OCI-LY1 (cell line): Measurements from ENCODE around the gene ZCCHC7.

ENCODE experiments used
- H2AFZ ChIP-seq: fragments of 200-600 bp; sonication (generic), shearing (Covaris generic); 2 replicates; pipeline ENCODE4 v1.6.0; 2014; ENCODE audit warnings: antibody characterized with exemption, mild to moderate bottlenecking, low read length
- H3F3A ChIP-seq: fragments of 200-600 bp; sonication (generic), shearing (Covaris generic); 2 replicates; pipeline ENCODE4 v1.6.0; 2014; ENCODE audit warnings: mild to moderate bottlenecking, antibody characterized with exemption, low read length, moderate library complexity; ENCODE audit not compliant: insufficient read depth
- H3K27ac ChIP-seq: fragments of 200-600 bp; sonication (generic); 2 replicates; pipeline ENCODE4 v1.5.1; 2014; ENCODE audit warnings: low read length, mixed run types, mild to moderate bottlenecking, low read depth; ENCODE audit not compliant: poor library complexity, severe bottlenecking
- H3K27me3 ChIP-seq: fragments of 200-600 bp; sonication (generic); 2 replicates; pipeline ENCODE4 v1.6.0; 2014; ENCODE audit warnings: antibody characterized with exemption, mild to moderate bottlenecking, low read length, moderate library complexity; ENCODE audit not compliant: insufficient read depth
- H3K36me3 ChIP-seq: fragments of 200-600 bp; sonication (generic); 2 replicates; pipeline ENCODE4 v1.6.1; 2014; ENCODE audit warnings: mild to moderate bottlenecking, antibody characterized with exemption, low read length, moderate library complexity, mixed read lengths; ENCODE audit not compliant: insufficient read depth
- H3K4me1 ChIP-seq: fragments of 200-600 bp; sonication (generic); 2 replicates; pipeline ENCODE4 v1.5.1; 2014; ENCODE audit warnings: mild to moderate bottlenecking, low read length, moderate library complexity; ENCODE audit not compliant: insufficient read depth, severe bottlenecking
- H3K4me2 ChIP-seq: fragments of 200-600 bp; sonication (generic), shearing (Covaris generic); 2 replicates; pipeline ENCODE4 v1.6.1; 2014; ENCODE audit warnings: low read length
- H3K4me3 ChIP-seq: fragments of 200-600 bp; sonication (generic); 2 replicates; pipeline ENCODE4 v1.5.1; 2014; ENCODE audit warnings: low read length, low read depth, mild to moderate bottlenecking, mixed read lengths; ENCODE audit not compliant: poor library complexity, severe bottlenecking
- H3K79me2 ChIP-seq: fragments of 200-600 bp; shearing (Covaris generic); 2 replicates; pipeline ENCODE4 v1.6.1; 2016; ENCODE audit warnings: mixed run types, low read length, mixed read lengths; ENCODE audit not compliant: insufficient read depth
- H3K9ac ChIP-seq: fragments of 200-600 bp; sonication (generic), shearing (Covaris generic); 2 replicates; pipeline ENCODE4 v1.6.1; 2014; ENCODE audit warnings: mild to moderate bottlenecking, low read length, mixed read lengths
- H3K9me2 ChIP-seq: fragments of 200-600 bp; sonication (generic), shearing (Covaris generic); 2 replicates; pipeline ENCODE4 v1.6.1; 2014; ENCODE audit warnings: low read depth, mild to moderate bottlenecking, low read length, mixed read lengths
- H3K9me3 ChIP-seq: fragments of 200-600 bp; shearing (Covaris generic); 2 replicates; pipeline ENCODE4 v1.6.1; 2014; ENCODE audit warnings: low read length, mixed read lengths
- H4K20me1 ChIP-seq: fragments of 200-600 bp; sonication (generic), shearing (Covaris generic); 2 replicates; pipeline ENCODE4 v1.6.0; 2016; ENCODE audit warnings: mild to moderate bottlenecking, low read length; ENCODE audit not compliant: insufficient read depth
- CTCF ChIP-seq: fragments of 200-600 bp; sonication (generic), shearing (Covaris generic); IDR thresholded peaks from 2 replicates; pipeline ENCODE4 v1.5.1; 2017; ENCODE audit warnings: mild to moderate bottlenecking, antibody characterized with exemption, low read length, moderate library complexity, mixed read lengths
- EZH2 ChIP-seq: fragments of 200-600 bp; sonication (generic), shearing (Covaris generic); IDR thresholded peaks from 2 replicates; pipeline ENCODE4 v1.8.0; 2017; ENCODE audit warnings: borderline replicate concordance, mixed run types, mild to moderate bottlenecking, antibody characterized with exemption, low read length, moderate library complexity, mixed read lengths

The ZCCHC7 gene

GRCh38 chr9:37215381-37215780 is 95.0 kb downstream of the ZCCHC7 start:
- no peaks in the 10 kb centered on the region for H3K9me3 ChIP-seq
- no peak overlapping the region for H2AFZ ChIP-seq
- H3K79me2 ChIP-seq, result peaks cover 76% of the 10 kb centered on the region
- no peak for TF ChIP-seq CTCF
- TF ChIP-seq EZH2, result no peak
- no peak overlapping the region for H3K9ac ChIP-seq
- H3K4me2 ChIP-seq, result no peak overlapping the region
- no peaks in the 10 kb centered on the region for H4K20me1 ChIP-seq
- H3K4me1 ChIP-seq, result peaks cover 35% of the 10 kb centered on the region
- peaks cover 62% of the 10 kb centered on the region; the same call in 1 of the 2 replicates for H3K36me3 ChIP-seq
- H3K4me3 ChIP-seq, result no peak overlapping the region
- peaks cover 9% of the 10 kb centered on the region; the same call in 1 of the 2 replicates for H3F3A ChIP-seq
- no peaks in the 10 kb centered on the region for H3K27me3 ChIP-seq
- no peaks in the 10 kb centered on the region for H3K9me2 ChIP-seq
- no peak overlapping the region for H3K27ac ChIP-seq

- peaks cover 5% of the 10 kb centered on the region; the same call in 1 of the 2 replicates for H3F3A ChIP-seq
- peaks cover 31% of the 10 kb centered on the region for H3K4me1 ChIP-seq
- peaks cover 74% of the 10 kb centered on the region for H3K79me2 ChIP-seq
- H4K20me1 ChIP-seq, result no peaks in the 10 kb centered on the region
- TF ChIP-seq CTCF (no peak), EZH2 (no peak)
- no peaks in the 10 kb centered on the region for H3K9me3 ChIP-seq
- no peak overlapping the region for H2AFZ ChIP-seq
- H3K4me2 ChIP-seq, result no peak overlapping the region
- H3K9me2 ChIP-seq, result no peaks in the 10 kb centered on the region
- peaks cover 57% of the 10 kb centered on the region; the same call in 1 of the 2 replicates for H3K36me3 ChIP-seq
- no peak overlapping the region for H3K4me3 ChIP-seq
- no peaks in the 10 kb centered on the region for H3K27me3 ChIP-seq
- no peak overlapping the region for H3K9ac ChIP-seq
- H3K27ac ChIP-seq, result no peak overlapping the region
Measured at GRCh38 chr9:37215830-37216229, 95.5 kb downstream of the ZCCHC7 start.

- Histone ChIP-seq H3K9ac (no peak overlapping the region), H2AFZ (no peak overlapping the region), H3K9me2 (no peaks in the 10 kb centered on the region), H3K36me3 (peaks cover 60% of the 10 kb centered on the region; the same call in 1 of the 2 replicates), H3K9me3 (no peaks in the 10 kb centered on the region), H4K20me1 (no peaks in the 10 kb centered on the region), H3K4me1 (peaks cover 20% of the 10 kb centered on the region), H3K27ac (no peak overlapping the region), H3K4me2 (no peak overlapping the region), H3K4me3 (no peak overlapping the region), H3F3A (peaks cover 5% of the 10 kb centered on the region; the same call in 1 of the 2 replicates), H3K79me2 (peaks cover 73% of the 10 kb centered on the region), H3K27me3 (no peaks in the 10 kb centered on the region)
- TF ChIP-seq EZH2 (no peak), CTCF (no peak)
Measured at GRCh38 chr9:37217161-37217560, 96.8 kb downstream of the ZCCHC7 start.
